ENCODE results near the gene MORN5. TPM values are rescaled to one million over a fixed set of nuclear protein-coding genes. Genes with fewer than 3 reads are reported as not detected.

MORN5 gene
- total and polyA plus RNA-seq, 10 donors = 1.4 TPM; not detected in 9

DNA sequence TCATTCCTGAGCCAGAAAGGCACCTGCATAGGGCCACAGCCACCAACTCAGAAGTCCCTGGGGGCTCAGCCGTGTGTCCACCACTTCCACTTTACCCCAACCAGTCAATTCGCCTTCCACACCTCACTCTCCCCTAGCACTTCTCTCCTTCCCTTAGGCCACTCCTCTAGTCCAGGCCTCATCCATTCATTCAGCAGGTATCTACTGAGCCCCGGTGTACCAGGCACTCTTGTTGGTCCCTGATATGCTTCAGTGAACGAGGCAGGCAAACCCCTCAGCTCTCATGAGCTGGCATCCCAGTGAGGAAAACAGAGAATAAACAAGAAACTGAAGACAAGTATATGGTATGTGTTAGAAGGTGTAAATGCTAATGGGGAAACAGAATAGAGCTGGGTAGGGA is 28.9 kb upstream of the MORN5 start:
- no peak overlapping the region for H3K4me3 ChIP-seq
- 77 to 85% (median 82%) methylated on average over 4 of the region's 4 CpGs for WGBS, 5 donors
- no peaks in the 10 kb centered on the region for H3K9me3 ChIP-seq
- TF ChIP-seq, protein P1, sequence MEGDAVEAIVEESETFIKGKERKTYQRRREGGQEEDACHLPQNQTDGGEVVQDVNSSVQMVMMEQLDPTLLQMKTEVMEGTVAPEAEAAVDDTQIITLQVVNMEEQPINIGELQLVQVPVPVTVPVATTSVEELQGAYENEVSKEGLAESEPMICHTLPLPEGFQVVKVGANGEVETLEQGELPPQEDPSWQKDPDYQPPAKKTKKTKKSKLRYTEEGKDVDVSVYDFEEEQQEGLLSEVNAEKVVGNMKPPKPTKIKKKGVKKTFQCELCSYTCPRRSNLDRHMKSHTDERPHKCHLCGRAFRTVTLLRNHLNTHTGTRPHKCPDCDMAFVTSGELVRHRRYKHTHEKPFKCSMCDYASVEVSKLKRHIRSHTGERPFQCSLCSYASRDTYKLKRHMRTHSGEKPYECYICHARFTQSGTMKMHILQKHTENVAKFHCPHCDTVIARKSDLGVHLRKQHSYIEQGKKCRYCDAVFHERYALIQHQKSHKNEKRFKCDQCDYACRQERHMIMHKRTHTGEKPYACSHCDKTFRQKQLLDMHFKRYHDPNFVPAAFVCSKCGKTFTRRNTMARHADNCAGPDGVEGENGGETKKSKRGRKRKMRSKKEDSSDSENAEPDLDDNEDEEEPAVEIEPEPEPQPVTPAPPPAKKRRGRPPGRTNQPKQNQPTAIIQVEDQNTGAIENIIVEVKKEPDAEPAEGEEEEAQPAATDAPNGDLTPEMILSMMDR (IDR thresholded peaks at IDR 0.05 in 8 of 11, conservative IDR thresholded peaks at IDR 0.05 in 3 of 11) = no peak
- H3K27ac ChIP-seq = no peak overlapping the region
- no peaks in the 10 kb centered on the region for H3K36me3 ChIP-seq
- no peak for DNase-seq
- peaks cover 12 to 58% (median 36%) of the 10 kb centered on the region in 6 donors for H3K4me1 ChIP-seq
- intact Hi-C loops (cut with DNase I; ENCODE audit: low total_unique reads) = no loop called here
- H3K27me3 ChIP-seq (replicated peaks in 1 of 7) = peaks cover 0 to 37% (median 15%) of the 10 kb centered on the region in 7 donors

DNA sequence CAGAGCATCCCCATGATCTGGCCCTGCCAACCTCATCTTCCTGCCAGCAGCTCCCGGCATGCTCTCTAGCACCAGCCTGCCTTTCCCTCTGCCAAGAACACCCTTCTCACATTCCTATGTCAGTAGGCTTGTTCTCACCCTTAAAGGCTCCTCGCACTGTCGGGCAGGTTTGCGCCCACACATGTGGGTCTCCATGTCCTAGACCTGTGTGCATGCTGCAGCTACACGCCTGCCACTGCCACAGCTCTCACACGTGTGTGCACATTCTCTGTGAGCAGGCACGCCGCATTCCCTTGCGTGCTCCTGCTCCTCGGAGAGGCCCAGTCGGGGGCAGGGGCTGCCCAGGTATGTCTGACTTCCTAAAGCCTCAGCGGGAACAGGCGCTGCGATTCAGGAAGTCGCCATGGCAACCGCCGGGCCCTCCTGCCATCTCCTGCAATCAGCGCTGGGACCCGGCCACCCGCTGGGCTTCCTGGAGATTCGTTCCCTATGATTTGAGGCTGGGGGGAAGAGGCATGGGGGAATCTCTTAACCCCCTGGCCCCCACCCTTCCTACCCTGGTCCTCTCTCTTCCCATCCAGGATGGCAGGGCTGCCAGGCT is 28.2 kb upstream of the MORN5 start:
- Histone ChIP-seq H3K36me3 (no peaks in the 10 kb centered on the region), H3K9me3 (no peaks in the 10 kb centered on the region), H3K27me3 (replicated peaks in 1 of 7) (peaks cover 0 to 31% (median 9%) of the 10 kb centered on the region in 7 donors), H3K4me3 (no peak overlapping the region), H3K4me1 (peaks cover 6 to 52% (median 29%) of the 10 kb centered on the region in 6 donors), H3K27ac (no peak overlapping the region)
- no peak for DNase-seq
- TF ChIP-seq, protein P1 (IDR thresholded peaks at IDR 0.05 in 8 of 11, conservative IDR thresholded peaks at IDR 0.05 in 3 of 11) = no peak
- no peak for TF ChIP-seq POLR2AphosphoS5 (IDR thresholded peaks at IDR 0.05)
- TF ChIP-seq POLR2A (IDR thresholded peaks at IDR 0.05) = no peak
- intact Hi-C loops (cut with DNase I; ENCODE audit: low total_unique reads) = no loop called here
- 37 to 56% (median 44%) methylated on average over 16 to 21 of the region's 21 CpGs for WGBS, 5 donors

DNA sequence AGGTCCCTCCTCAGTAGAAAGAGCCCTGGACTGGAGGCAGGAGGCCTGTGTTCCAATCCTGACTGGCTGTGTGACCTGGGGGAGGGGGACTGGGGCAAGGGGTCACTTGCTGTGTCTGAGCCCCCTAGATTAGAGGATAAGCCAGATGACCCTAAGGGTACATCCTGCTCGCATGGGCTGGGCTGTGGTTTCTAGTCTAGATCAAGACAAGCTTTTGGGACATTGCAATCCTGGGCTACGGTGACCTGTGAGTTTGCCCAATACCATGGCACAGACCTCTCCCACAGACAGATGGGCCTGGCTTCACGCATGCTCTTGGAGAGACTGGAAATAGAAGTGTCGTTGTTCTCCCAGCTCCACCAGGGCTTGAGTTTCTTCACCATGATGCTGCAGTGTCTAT is 27.2 kb upstream of the MORN5 start:
- TF ChIP-seq POLR2A (IDR thresholded peaks at IDR 0.05) = no peak
- no peak for TF ChIP-seq POLR2AphosphoS5 (IDR thresholded peaks at IDR 0.05)
- TF ChIP-seq, protein P1 (IDR thresholded peaks at IDR 0.05 in 8 of 11, conservative IDR thresholded peaks at IDR 0.05 in 3 of 11) = no peak
- Histone ChIP-seq H3K4me1 (peaks cover 2 to 43% (median 22%) of the 10 kb centered on the region in 6 donors), H3K36me3 (no peaks in the 10 kb centered on the region), H3K9me3 (no peaks in the 10 kb centered on the region), H3K27ac (no peak overlapping the region), H3K4me3 (no peak overlapping the region), H3K27me3 (replicated peaks in 1 of 7) (peaks cover 0 to 20% (median 0%) of the 10 kb centered on the region in 7 donors)
- no peak for DNase-seq
- 88 to 100% (median 94%) methylated on average over 2 to 4 of the region's 4 CpGs for WGBS, 5 donors
- intact Hi-C loops (cut with DNase I; ENCODE audit: low total_unique reads) = no loop called here

DNA sequence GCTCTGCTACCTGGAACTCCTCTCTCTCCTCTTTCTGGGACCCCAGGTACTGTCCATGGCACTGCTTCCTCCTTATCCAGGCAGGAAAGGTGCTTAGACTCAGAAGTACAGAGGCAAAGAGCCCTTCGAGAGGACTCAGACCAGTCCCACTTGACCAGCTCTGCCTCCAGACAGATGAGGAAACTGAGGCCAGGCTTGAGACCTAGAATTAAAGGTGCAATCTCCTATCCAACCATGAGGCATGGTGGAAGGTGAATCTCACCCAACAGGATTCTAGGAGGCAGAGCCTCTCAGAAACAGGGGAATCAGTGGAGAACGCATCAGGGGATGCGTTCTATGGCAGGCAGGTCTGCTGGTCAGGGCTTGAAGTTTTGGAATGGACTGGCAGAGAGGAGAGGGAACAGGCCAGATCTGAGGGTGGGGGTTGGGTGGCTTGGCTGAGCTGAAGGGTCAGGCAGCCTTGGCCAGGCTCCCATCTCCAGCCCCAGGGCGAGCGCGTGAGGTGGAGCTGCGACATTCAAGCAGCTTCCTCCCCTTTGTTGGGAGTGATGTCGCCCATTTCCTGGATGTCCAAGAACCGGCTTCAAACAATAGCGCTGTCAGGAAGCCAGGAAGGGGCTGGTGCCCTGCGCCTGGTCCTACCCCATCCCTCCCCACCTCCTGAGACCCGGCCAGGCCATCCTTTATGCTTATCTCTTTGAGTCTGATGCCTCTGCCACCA is 26.3 kb upstream of the MORN5 start:
- WGBS, 5 donors = 62 to 76% (median 69%) methylated on average over 7 to 12 of the region's 12 CpGs
- TF ChIP-seq POLR2AphosphoS5 (IDR thresholded peaks at IDR 0.05) = peak; percentile 46 to 78 (median 65)
- no peak for TF ChIP-seq POLR2A (IDR thresholded peaks at IDR 0.05)
- intact Hi-C loops (cut with DNase I; ENCODE audit: low total_unique reads) = no loop called here
- Histone ChIP-seq H3K4me3 (no peak overlapping the region), H3K4me1 (peaks cover 2 to 38% (median 16%) of the 10 kb centered on the region in 6 donors), H3K27ac (peak overlapping the region in 4 of 8 donors; percentile 1 to 41 (median 27)), H3K27me3 (replicated peaks in 1 of 7) (peaks cover 0 to 12% (median 0%) of the 10 kb centered on the region in 7 donors), H3K9me3 (no peaks in the 10 kb centered on the region), H3K36me3 (no peaks in the 10 kb centered on the region)
- DNase-seq = no peak

Measured in spleen (tissue), 11 donors.